ENCODE results near the gene MAGIX. TPM values are rescaled to one million over a fixed set of nuclear protein-coding genes. Genes with fewer than 3 reads are reported as not detected.

The MAGIX gene
- total RNA-seq, 1 donor from 2014 or later, result 2.2 TPM

DNA sequence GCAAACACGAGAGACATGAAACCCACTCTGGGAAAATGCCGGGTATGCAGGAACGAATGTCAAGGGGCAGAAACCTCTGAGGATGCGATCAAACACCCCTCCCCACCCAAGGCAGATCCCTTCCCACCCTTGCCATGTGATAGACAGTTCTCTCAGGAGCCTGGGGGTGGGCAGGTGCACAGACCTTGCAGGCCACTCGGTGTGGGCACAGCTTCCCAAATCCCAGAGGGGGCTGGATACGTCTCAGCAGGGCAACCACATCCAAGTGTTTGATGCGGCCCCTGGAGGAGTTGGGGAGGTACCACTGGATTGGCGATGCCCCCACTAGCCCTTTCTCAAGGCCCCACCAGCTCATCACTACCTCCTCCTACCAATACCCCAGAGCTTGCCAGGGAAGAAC lies 47.8 kb downstream of the MAGIX start:
- Histone ChIP-seq H3K27me3 (no peaks in the 10 kb centered on the region), H3K36me3 (no peaks in the 10 kb centered on the region), H3K4me3 (no peak overlapping the region), H3K27ac (no peak overlapping the region), H3K4me1 (no peaks in the 10 kb centered on the region), H3K9me3 (no peaks in the 10 kb centered on the region)
- no peak for TF ChIP-seq POLR2AphosphoS5 (IDR thresholded peaks at IDR 0.05; ENCODE audit: insufficient read depth in 1 of 2, low read depth in 1 of 2)
- no peak for TF ChIP-seq POLR2A (IDR thresholded peaks at IDR 0.05)
- TF ChIP-seq, protein P1, sequence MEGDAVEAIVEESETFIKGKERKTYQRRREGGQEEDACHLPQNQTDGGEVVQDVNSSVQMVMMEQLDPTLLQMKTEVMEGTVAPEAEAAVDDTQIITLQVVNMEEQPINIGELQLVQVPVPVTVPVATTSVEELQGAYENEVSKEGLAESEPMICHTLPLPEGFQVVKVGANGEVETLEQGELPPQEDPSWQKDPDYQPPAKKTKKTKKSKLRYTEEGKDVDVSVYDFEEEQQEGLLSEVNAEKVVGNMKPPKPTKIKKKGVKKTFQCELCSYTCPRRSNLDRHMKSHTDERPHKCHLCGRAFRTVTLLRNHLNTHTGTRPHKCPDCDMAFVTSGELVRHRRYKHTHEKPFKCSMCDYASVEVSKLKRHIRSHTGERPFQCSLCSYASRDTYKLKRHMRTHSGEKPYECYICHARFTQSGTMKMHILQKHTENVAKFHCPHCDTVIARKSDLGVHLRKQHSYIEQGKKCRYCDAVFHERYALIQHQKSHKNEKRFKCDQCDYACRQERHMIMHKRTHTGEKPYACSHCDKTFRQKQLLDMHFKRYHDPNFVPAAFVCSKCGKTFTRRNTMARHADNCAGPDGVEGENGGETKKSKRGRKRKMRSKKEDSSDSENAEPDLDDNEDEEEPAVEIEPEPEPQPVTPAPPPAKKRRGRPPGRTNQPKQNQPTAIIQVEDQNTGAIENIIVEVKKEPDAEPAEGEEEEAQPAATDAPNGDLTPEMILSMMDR (IDR thresholded peaks at IDR 0.05), result no peak
- intact Hi-C loops (cut with DNase I), result no loop called here
- DNase-seq (ENCODE audit: extremely low spot score in 2 of 2), result no peak

DNA sequence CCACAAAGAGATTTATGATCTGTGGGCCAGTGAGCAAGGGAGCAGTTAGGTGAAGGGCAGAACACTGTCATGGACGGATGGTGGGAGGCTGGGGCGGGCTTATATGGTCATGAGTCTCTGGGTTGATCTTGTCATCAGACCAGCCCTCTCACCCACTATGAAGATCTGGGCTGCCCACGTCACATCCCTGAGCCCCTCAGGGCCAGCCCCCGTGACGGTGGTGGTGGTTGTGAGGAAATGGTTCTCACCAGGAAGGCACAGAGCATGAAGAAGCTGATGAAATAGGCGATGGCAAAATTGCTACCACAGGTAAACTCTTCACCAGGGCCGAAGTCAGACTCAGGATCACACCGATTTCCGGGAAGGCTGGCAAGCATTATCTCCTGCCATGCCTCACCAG lies 48.5 kb downstream of the MAGIX start:
- no peaks in the 10 kb centered on the region for H3K9me3 ChIP-seq
- no peaks in the 10 kb centered on the region for H3K27me3 ChIP-seq
- intact Hi-C loops (cut with DNase I), result no loop called here
- no peak for DNase-seq (ENCODE audit: extremely low spot score in 2 of 2)
- TF ChIP-seq POLR2AphosphoS5 (IDR thresholded peaks at IDR 0.05; ENCODE audit: insufficient read depth in 1 of 2, low read depth in 1 of 2) (no peak), POLR2A (IDR thresholded peaks at IDR 0.05) (no peak)
- TF ChIP-seq, protein P1 (IDR thresholded peaks at IDR 0.05), result no peak
- no peak overlapping the region for H3K4me3 ChIP-seq
- H3K36me3 ChIP-seq, result no peaks in the 10 kb centered on the region
- no peaks in the 10 kb centered on the region for H3K4me1 ChIP-seq
- no peak overlapping the region for H3K27ac ChIP-seq

DNA sequence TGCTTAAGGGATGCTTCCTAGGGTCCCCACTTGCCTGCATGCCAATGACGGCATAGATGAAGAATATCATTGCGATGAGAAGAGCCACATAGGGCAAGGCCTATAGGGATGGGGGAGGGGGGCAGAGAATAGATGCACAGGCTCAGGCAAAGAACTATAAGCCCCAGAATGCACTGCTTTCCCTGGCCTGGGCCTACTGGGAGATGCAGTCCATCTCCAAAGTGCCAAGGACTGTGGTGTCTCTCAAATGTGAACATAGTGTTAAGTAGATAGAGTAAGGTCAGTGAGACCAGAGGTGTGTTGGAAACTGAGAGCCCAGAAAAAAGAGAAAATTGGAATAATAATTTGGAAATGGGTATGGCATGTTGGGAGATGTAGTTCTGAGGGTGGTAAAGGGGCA lies 49.7 kb downstream of the MAGIX start:
- no peaks in the 10 kb centered on the region for H3K4me1 ChIP-seq
- H3K9me3 ChIP-seq, result no peaks in the 10 kb centered on the region
- H3K27me3 ChIP-seq, result no peaks in the 10 kb centered on the region
- H3K27ac ChIP-seq, result no peak overlapping the region
- DNase-seq (ENCODE audit: extremely low spot score in 2 of 2), result no peak
- H3K36me3 ChIP-seq, result no peaks in the 10 kb centered on the region
- intact Hi-C loops (cut with DNase I), result no loop called here
- TF ChIP-seq POLR2A (IDR thresholded peaks at IDR 0.05), result no peak
- TF ChIP-seq POLR2AphosphoS5 (IDR thresholded peaks at IDR 0.05; ENCODE audit: insufficient read depth in 1 of 2, low read depth in 1 of 2), result no peak
- TF ChIP-seq, protein P1 (IDR thresholded peaks at IDR 0.05), result no peak
- H3K4me3 ChIP-seq, result no peak overlapping the region

DNA sequence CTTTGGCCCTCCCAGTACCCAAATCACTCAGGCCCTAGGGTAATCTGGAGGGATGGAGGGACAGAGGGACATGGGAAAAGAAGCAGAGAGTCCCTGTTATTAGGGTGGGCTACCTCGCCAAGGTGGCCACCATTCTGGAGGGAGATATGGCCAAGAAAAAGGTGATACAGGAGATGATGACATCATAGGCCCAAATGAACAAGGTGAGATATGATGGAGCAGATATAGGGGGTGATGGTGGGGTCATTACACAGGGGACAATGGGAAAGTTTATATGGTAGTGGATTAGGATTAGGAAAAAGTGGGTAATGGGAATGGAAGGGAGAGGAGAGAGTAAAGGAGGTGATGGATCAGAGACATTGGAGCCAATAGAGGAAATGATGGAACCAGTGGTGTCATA lies 50.3 kb downstream of the MAGIX start:
- Histone ChIP-seq H3K27ac (no peak overlapping the region), H3K27me3 (no peaks in the 10 kb centered on the region), H3K4me1 (no peaks in the 10 kb centered on the region), H3K9me3 (no peaks in the 10 kb centered on the region), H3K4me3 (no peak overlapping the region), H3K36me3 (no peaks in the 10 kb centered on the region)
- intact Hi-C loops (cut with DNase I), result no loop called here
- no peak for DNase-seq (ENCODE audit: extremely low spot score in 2 of 2)
- TF ChIP-seq POLR2A (IDR thresholded peaks at IDR 0.05), result no peak
- TF ChIP-seq, protein P1 (IDR thresholded peaks at IDR 0.05), result no peak
- no peak for TF ChIP-seq POLR2AphosphoS5 (IDR thresholded peaks at IDR 0.05; ENCODE audit: insufficient read depth in 1 of 2, low read depth in 1 of 2)

DNA sequence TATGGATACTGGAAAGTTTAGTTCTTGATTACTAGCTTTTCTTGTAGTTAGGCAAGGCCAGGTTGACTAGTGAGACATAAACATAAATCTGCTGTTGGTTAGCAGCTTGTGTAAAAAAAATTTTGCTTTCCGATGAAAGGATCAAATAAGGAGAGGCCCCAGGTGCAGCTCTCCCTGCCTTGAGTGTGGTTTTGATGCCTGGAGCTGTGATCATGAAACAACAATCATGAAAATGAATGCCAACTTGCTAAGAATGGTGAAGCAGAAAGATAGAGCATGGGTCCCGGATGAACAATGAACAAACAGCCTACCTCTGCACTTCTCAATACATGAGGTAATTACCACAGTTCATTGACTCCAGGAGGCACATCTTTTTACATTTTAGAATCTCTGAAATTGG lies 51.9 kb downstream of the MAGIX start:
- H3K4me1 ChIP-seq, result no peaks in the 10 kb centered on the region
- no peak overlapping the region for H3K27ac ChIP-seq
- no peak for DNase-seq (ENCODE audit: extremely low spot score in 2 of 2)
- TF ChIP-seq, protein P1 (IDR thresholded peaks at IDR 0.05), result no peak
- TF ChIP-seq POLR2A (IDR thresholded peaks at IDR 0.05), result no peak
- TF ChIP-seq POLR2AphosphoS5 (IDR thresholded peaks at IDR 0.05; ENCODE audit: insufficient read depth in 1 of 2, low read depth in 1 of 2), result no peak
- H3K27me3 ChIP-seq, result no peaks in the 10 kb centered on the region
- no peak overlapping the region for H3K4me3 ChIP-seq
- H3K9me3 ChIP-seq, result no peaks in the 10 kb centered on the region
- H3K36me3 ChIP-seq, result no peaks in the 10 kb centered on the region
- intact Hi-C loops (cut with DNase I), result no loop called here
